GM18526 (cell line): ENCODE results near the gene PRKAR1B.

Experiments used
- POLR2A ChIP-seq: IDR thresholded peaks from 3 replicates; pipeline ENCODE4 v1.6.1; 2011; ENCODE audit not compliant: insufficient read length; ENCODE audit errors: extremely low read depth

The PRKAR1B gene

GRCh38 chr7:716636-717035 is 10.4 kb downstream of the PRKAR1B start:
- TF ChIP-seq POLR2A = no peak

GRCh38 chr7:716222-716621 is 10.9 kb downstream of the PRKAR1B start:
- no peak for TF ChIP-seq POLR2A

GRCh38 chr7:714251-714671 is 12.8 kb downstream of the PRKAR1B start:
- no peak for TF ChIP-seq POLR2A

- TF ChIP-seq POLR2A = no peak
These were observed 13.4 kb downstream of the PRKAR1B start for GRCh38 chr7:713488-714230.

GRCh38 chr7:713139-713457 is 14.0 kb downstream of the PRKAR1B start:
- no peak for TF ChIP-seq POLR2A

- TF ChIP-seq POLR2A = no peak
These were observed 14.5 kb downstream of the PRKAR1B start for GRCh38 chr7:712381-713138.

- no peak for TF ChIP-seq POLR2A
These were observed 15.1 kb downstream of the PRKAR1B start for GRCh38 chr7:711922-712380.

GRCh38 chr7:711093-711921 is 15.8 kb downstream of the PRKAR1B start:
- no peak for TF ChIP-seq POLR2A

GRCh38 chr7:710161-710560 is 16.9 kb downstream of the PRKAR1B start:
- TF ChIP-seq POLR2A = no peak

GRCh38 chr7:707296-708000 is 19.6 kb downstream of the PRKAR1B start:
- TF ChIP-seq POLR2A = no peak

- TF ChIP-seq POLR2A = no peak
These were observed 20.4 kb downstream of the PRKAR1B start for GRCh38 chr7:706721-707120.

GRCh38 chr7:703049-703448 is 24.0 kb downstream of the PRKAR1B start:
- no peak for TF ChIP-seq POLR2A

GRCh38 chr7:701086-701671 is 25.9 kb downstream of the PRKAR1B start:
- TF ChIP-seq POLR2A = no peak

GRCh38 chr7:699476-700170 is 27.5 kb downstream of the PRKAR1B start:
- TF ChIP-seq POLR2A = no peak
